Gastrocnemius medialis (tissue), 4 donors: ENCODE data around the gene IFT122.

Source experiments
- CTCF ChIP-seq, 5 experiments: fragments of 450-650 bp in 3 of 5; fragments of 200-600 bp in 2 of 5; sonication (generic) in 2 of 5; IDR thresholded peaks in 4 of 5; conservative IDR thresholded peaks in 1 of 5; 1 replicate in 4 of 5; 2 replicates in 1 of 5; pipeline ENCODE4 v1.5.1; 2016 to 2019; ENCODE audit warnings: antibody characterized with exemption in 5 of 5, mild to moderate bottlenecking in 3 of 5, moderate library complexity in 3 of 5
- POLR2A ChIP-seq, 2 donors: fragments of 450-650 bp; IDR thresholded peaks; one replicate each; pipeline ENCODE4 v1.6.1; 2017; ENCODE audit warnings: antibody characterized with exemption in 2 of 2, mild to moderate bottlenecking in 2 of 2, moderate library complexity in 2 of 2

- TF ChIP-seq POLR2A (IDR thresholded peaks at IDR 0.05) (no peak), CTCF (IDR thresholded peaks at IDR 0.05 in 4 of 5, conservative IDR thresholded peaks at IDR 0.05 in 1 of 5) (no peak)
Measured at GRCh38 chr3:129393271-129393670, 46.8 kb upstream of the IFT122 start.
